ENCODE measurements around the gene NKX3-2. TPM values are rescaled to one million over a fixed set of nuclear protein-coding genes. Genes with fewer than 3 reads are reported as not detected.

NKX3-2 gene
- total and polyA plus RNA-seq, 5 donors from 2014 or later: not detected

DNA sequence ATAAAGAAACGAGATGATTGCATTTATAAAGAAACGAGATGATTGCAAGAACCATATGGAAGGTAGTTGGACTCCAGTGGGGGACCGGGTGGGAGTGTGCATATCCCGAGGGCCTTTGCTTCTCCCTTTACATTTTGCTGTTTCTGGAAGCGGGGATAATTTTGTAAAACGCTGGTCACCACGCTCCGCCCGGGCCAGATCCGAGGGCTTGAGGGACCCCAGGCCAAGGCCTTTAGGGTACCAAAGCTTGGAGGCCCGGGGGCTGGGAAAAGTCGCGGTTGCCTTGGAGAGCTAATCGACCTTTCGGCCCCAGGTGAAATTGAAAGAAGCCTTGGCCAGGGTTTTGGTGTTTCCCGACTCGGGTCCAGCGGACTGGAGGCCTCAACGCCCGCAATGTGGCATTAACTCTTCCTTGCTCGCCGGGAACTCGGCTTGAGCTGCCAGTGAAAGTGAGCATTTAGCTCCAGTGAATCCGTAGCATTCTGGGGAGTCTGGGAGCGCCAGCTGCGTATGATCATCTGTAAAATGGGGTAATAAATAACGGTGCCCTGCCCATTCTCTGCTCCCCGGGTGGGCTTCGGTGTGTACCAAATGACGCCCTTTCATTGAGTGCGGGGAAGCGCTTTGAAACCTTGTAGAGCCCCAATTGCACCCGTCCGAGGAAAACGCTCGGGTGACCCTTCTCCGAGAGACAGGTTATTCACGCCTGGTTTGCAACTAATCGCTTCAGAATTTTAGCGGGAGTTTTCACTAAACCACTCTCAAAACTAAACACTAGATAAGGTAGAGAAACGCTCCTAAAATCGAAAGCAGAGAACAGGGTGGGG is 4.5 kb downstream of the NKX3-2 start:
- Mint-ChIP-seq H3K27ac (no peak overlapping the region), H3K4me3 (peak overlapping the region; percentile 22 to 88 (median 58)), H3K36me3 (peaks cover 6% of the 10 kb centered on the region), H3K9me3 (peaks cover 0 to 21% (median 7%) of the 10 kb centered on the region in 7 donors), H3K27me3 (peaks cover 88% of the 10 kb centered on the region), H3K4me1 (peaks cover 0 to 55% (median 25%) of the 10 kb centered on the region in 4 donors)
- no peak for DNase-seq
- H3K27me3 ChIP-seq (ENCODE audit: control insufficient read depth, insufficient read depth, low read length): peaks cover 39% of the 10 kb centered on the region
- H3K4me3 ChIP-seq (ENCODE audit: low read depth, low read length): no peak overlapping the region
- no peak for ATAC-seq (ENCODE audit: low read depth in 2 of 2)
- H3K27ac ChIP-seq (ENCODE audit: insufficient read depth, low read length, poor library complexity, severe bottlenecking): no peak overlapping the region
- no peaks in the 10 kb centered on the region for H3K36me3 ChIP-seq (ENCODE audit: control insufficient read depth, insufficient read depth, low read length)
- peaks cover 3 to 20% of the 10 kb centered on the region in 2 experiments for H3K9me3 ChIP-seq (ENCODE audit: control insufficient read depth in 2 of 2, low read length in 2 of 2)
- peaks cover 48% of the 10 kb centered on the region for H3K4me1 ChIP-seq (ENCODE audit: control insufficient read depth, insufficient read depth, low read length, poor library complexity, severe bottlenecking)

DNA sequence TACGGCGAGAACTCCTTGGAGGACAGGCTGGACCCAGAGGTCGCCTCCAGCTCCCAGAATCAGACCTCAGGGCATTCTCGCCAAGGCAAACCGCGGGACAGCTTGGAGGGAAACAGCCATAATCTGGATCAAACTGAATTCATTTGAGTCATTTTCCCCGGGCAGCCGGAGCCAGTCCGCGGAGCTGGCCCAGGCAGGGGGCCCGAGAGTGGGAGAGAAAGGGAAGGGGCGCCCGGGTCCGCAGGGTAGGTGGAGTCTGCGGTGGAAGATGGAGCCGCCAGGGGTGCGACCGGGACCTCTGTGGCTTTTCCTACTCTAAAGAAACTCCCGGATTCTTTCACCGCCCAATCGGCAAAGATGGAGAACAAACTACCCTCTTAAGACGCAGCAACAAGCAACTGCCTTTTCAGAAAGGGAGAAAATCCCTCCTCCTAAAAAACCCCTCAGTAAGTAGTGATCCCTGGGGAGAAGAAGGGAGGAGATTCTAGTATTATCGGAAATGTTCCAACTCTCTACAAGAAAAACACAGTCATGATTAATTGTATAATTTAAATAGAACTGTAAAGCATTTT is 5.2 kb downstream of the NKX3-2 start:
- Histone ChIP-seq H3K36me3 (ENCODE audit: control insufficient read depth, insufficient read depth, low read length) (no peaks in the 10 kb centered on the region), H3K9me3 (ENCODE audit: control insufficient read depth in 2 of 2, low read length in 2 of 2) (peaks cover 3 to 20% of the 10 kb centered on the region in 2 experiments), H3K27me3 (ENCODE audit: control insufficient read depth, insufficient read depth, low read length) (peaks cover 44% of the 10 kb centered on the region), H3K4me3 (ENCODE audit: low read depth, low read length) (no peak overlapping the region), H3K27ac (ENCODE audit: insufficient read depth, low read length, poor library complexity, severe bottlenecking) (no peak overlapping the region), H3K4me1 (ENCODE audit: control insufficient read depth, insufficient read depth, low read length, poor library complexity, severe bottlenecking) (peaks cover 41% of the 10 kb centered on the region)
- H3K27ac Mint-ChIP-seq: no peak overlapping the region
- H3K36me3 Mint-ChIP-seq: peaks cover 6% of the 10 kb centered on the region
- H3K4me1 Mint-ChIP-seq: peaks cover 0 to 57% (median 25%) of the 10 kb centered on the region in 4 donors
- ATAC-seq (ENCODE audit: low read depth in 2 of 2) (no peak), DNase-seq (no peak)
- H3K27me3 Mint-ChIP-seq: peaks cover 93% of the 10 kb centered on the region
- H3K4me3 Mint-ChIP-seq: peak overlapping the region; percentile 15 to 88 (median 59)
- peaks cover 0 to 21% (median 7%) of the 10 kb centered on the region in 7 donors for H3K9me3 Mint-ChIP-seq

DNA sequence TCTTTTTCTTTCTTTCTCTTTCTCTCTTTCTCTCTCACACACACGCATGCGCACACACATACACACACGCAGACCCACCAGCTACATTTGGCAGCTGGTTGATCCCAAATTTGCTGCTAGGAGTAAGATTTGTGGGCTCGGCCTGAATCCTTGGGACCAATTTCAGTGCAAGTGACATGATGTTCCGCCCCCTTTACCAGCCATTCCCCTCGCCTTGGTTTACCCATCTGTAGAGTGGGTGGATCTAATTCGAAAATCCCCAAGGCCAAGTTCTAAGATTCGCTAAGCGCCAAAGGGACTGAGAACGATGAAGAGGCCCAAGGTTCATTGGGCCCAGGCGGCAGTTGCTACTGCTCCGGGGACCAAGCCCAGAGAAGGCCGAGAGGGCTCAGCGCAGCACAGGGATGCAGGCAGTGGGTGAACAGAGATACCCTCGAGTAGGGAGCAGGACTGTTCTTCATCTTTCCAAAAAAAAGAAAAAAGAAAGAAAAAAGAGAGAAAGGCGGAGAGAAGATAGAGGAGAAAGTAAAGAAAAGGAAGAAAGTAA is 5.8 kb downstream of the NKX3-2 start:
- Histone ChIP-seq H3K4me1 (ENCODE audit: control insufficient read depth, insufficient read depth, low read length, poor library complexity, severe bottlenecking) (peaks cover 35% of the 10 kb centered on the region), H3K27ac (ENCODE audit: insufficient read depth, low read length, poor library complexity, severe bottlenecking) (no peak overlapping the region), H3K36me3 (ENCODE audit: control insufficient read depth, insufficient read depth, low read length) (no peaks in the 10 kb centered on the region), H3K4me3 (ENCODE audit: low read depth, low read length) (no peak overlapping the region), H3K27me3 (ENCODE audit: control insufficient read depth, insufficient read depth, low read length) (peaks cover 49% of the 10 kb centered on the region), H3K9me3 (ENCODE audit: control insufficient read depth in 2 of 2, low read length in 2 of 2) (peaks cover 3 to 20% of the 10 kb centered on the region in 2 experiments)
- Mint-ChIP-seq H3K4me3 (peak overlapping the region in 2 of 4 donors; percentile 20 to 71), H3K4me1 (peaks cover 0 to 55% (median 26%) of the 10 kb centered on the region in 4 donors), H3K36me3 (peaks cover 6% of the 10 kb centered on the region), H3K9me3 (peaks cover 0 to 21% (median 7%) of the 10 kb centered on the region in 7 donors), H3K27ac (no peak overlapping the region), H3K27me3 (peaks cover 97% of the 10 kb centered on the region)
- no peak for ATAC-seq (ENCODE audit: low read depth in 2 of 2)
- DNase-seq: no peak

DNA sequence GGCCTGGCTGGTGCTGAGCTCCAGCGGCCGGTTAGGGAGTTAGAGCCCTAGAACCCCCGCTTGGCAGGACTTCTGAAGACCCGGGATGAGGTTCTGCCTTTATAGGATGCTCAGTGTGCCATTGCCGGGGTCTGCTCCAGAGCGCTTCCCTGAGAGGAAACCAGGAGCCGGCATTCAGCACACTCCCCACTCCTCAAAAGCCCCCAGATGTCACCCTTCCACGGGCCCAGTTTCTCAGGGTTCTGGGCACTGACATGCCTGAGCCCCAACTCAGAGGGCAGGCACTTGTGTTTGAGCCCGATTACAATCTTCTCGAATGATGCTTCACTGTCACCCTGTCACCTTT is 6.5 kb downstream of the NKX3-2 start:
- Histone ChIP-seq H3K36me3 (ENCODE audit: control insufficient read depth, insufficient read depth, low read length) (no peaks in the 10 kb centered on the region), H3K4me3 (ENCODE audit: low read depth, low read length) (no peak overlapping the region), H3K4me1 (ENCODE audit: control insufficient read depth, insufficient read depth, low read length, poor library complexity, severe bottlenecking) (peaks cover 32% of the 10 kb centered on the region), H3K27me3 (ENCODE audit: control insufficient read depth, insufficient read depth, low read length) (peaks cover 49% of the 10 kb centered on the region), H3K27ac (ENCODE audit: insufficient read depth, low read length, poor library complexity, severe bottlenecking) (no peak overlapping the region), H3K9me3 (ENCODE audit: control insufficient read depth in 2 of 2, low read length in 2 of 2) (peaks cover 3 to 20% of the 10 kb centered on the region in 2 experiments)
- peak overlapping the region in 1 of 4 donors; percentile 65 for H3K4me3 Mint-ChIP-seq
- H3K9me3 Mint-ChIP-seq: peaks cover 0 to 21% (median 7%) of the 10 kb centered on the region in 7 donors
- DNase-seq (no peak), ATAC-seq (ENCODE audit: low read depth in 2 of 2) (no peak)
- peaks cover 97% of the 10 kb centered on the region for H3K27me3 Mint-ChIP-seq
- peaks cover 6% of the 10 kb centered on the region for H3K36me3 Mint-ChIP-seq
- peaks cover 0 to 48% (median 26%) of the 10 kb centered on the region in 4 donors for H3K4me1 Mint-ChIP-seq
- no peak overlapping the region for H3K27ac Mint-ChIP-seq

DNA sequence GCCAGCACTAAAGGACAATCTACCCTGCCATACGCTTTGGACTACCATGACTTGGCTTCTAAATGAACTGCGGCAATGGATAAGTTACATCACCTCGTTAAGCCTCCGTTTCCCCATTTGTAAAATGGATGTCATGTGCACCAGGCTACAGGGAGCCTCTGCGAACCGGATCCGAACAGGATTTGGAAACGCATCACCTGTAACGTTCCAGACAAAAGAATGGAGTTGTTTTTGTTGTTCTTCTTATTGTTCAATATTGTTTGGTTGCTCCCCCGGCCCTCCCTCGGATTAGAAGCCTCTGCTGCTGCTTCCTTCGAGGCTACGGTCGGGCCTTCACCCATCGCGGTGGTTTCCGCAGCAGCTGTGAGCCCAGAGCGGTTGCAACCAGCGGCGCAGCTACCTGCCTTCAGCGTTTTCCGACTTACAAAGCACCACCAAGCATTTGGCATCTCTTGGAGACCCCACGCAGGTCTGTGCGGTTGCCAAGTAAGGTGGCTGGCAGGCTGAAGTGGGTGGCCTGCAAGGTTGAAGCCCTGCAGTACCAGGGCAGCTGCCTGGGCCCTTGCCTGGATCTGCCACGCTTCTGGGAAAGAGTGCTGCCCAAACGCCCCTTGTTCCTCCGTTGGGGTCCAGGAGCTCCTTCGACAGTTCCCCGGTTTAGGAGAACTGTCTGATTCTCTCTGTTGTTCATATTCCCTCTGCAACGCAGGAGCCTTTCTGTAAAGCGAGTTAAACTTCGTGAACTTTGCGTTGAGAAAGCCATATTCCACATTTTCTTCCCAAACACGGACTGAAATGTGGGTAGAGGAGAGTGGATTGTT is 7.1 kb downstream of the NKX3-2 start:
- Mint-ChIP-seq H3K4me3 (peak overlapping the region in 1 of 4 donors; percentile 65), H3K27ac (no peak overlapping the region), H3K27me3 (peaks cover 98% of the 10 kb centered on the region), H3K36me3 (peaks cover 6% of the 10 kb centered on the region), H3K4me1 (peaks cover 0 to 48% (median 23%) of the 10 kb centered on the region in 4 donors), H3K9me3 (peaks cover 0 to 21% (median 7%) of the 10 kb centered on the region in 7 donors)
- H3K27ac ChIP-seq (ENCODE audit: insufficient read depth, low read length, poor library complexity, severe bottlenecking): no peak overlapping the region
- H3K9me3 ChIP-seq (ENCODE audit: control insufficient read depth in 2 of 2, low read length in 2 of 2): peaks cover 3 to 20% of the 10 kb centered on the region in 2 experiments
- no peaks in the 10 kb centered on the region for H3K36me3 ChIP-seq (ENCODE audit: control insufficient read depth, insufficient read depth, low read length)
- DNase-seq (peak in 1 of 3 donors; percentile 54), ATAC-seq (ENCODE audit: low read depth in 2 of 2) (no peak)
- H3K27me3 ChIP-seq (ENCODE audit: control insufficient read depth, insufficient read depth, low read length): peaks cover 54% of the 10 kb centered on the region
- H3K4me3 ChIP-seq (ENCODE audit: low read depth, low read length): no peak overlapping the region
- H3K4me1 ChIP-seq (ENCODE audit: control insufficient read depth, insufficient read depth, low read length, poor library complexity, severe bottlenecking): peaks cover 26% of the 10 kb centered on the region

DNA sequence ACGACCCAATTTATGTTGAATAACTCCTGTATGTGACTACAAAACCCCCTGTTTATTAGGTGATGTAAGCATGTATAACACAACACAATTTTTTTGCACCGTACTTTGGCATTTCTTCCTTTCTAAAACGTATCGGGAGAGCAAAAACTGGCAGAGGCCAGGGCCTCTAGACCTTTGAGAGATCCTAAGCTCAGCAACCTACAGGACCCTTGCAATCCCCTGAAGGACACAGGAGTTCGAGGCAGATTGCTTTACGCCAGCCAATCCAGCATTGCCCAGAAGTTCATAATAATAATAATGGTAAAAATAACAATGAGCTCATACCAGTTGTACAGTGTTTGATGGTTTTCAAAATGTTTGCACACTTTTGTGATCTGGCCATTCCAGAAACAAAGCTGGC is 7.7 kb downstream of the NKX3-2 start:
- Histone ChIP-seq H3K36me3 (ENCODE audit: control insufficient read depth, insufficient read depth, low read length) (no peaks in the 10 kb centered on the region), H3K27me3 (ENCODE audit: control insufficient read depth, insufficient read depth, low read length) (peaks cover 59% of the 10 kb centered on the region), H3K9me3 (ENCODE audit: control insufficient read depth in 2 of 2, low read length in 2 of 2) (peaks cover 3 to 20% of the 10 kb centered on the region in 2 experiments), H3K4me3 (ENCODE audit: low read depth, low read length) (no peak overlapping the region), H3K4me1 (ENCODE audit: control insufficient read depth, insufficient read depth, low read length, poor library complexity, severe bottlenecking) (peaks cover 21% of the 10 kb centered on the region), H3K27ac (ENCODE audit: insufficient read depth, low read length, poor library complexity, severe bottlenecking) (no peak overlapping the region)
- no peak overlapping the region for H3K27ac Mint-ChIP-seq
- no peak overlapping the region for H3K4me3 Mint-ChIP-seq
- no peak for DNase-seq
- H3K4me1 Mint-ChIP-seq: peaks cover 0 to 48% (median 22%) of the 10 kb centered on the region in 4 donors
- H3K36me3 Mint-ChIP-seq: peaks cover 6% of the 10 kb centered on the region
- peaks cover 98% of the 10 kb centered on the region for H3K27me3 Mint-ChIP-seq
- no peak for ATAC-seq (ENCODE audit: low read depth in 2 of 2)
- peaks cover 0 to 21% (median 7%) of the 10 kb centered on the region in 7 donors for H3K9me3 Mint-ChIP-seq

DNA sequence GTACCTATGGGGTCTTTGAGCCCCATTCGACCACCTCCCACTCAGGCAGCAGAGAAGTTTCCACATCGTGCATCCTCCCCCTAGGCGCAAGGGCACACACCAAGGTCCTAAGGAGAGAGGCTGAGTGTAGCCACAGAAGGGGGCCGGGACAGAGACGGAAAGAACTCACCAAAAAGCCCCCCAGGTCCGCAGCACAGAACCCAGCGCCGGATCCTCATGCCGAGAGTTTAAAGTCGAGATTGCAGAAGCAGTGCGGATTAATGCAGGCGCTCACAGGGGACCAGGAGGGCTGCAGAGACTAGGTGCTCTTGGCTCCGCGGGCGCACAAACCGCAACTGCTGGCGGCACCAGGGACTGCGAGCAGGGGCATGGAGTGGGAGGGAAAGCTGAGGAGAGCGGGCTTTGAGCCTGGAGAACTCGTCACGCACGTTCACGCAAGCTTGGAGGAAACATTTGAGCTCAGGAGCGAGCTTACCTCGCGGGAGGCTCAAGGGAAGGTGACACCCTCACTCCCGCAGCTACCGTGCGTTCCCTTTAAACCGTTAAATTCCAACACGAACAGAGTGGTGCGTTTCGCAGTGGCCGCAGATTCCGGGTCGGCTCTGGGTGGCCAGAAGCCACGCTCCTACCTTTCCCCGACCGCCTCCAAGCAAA is 8.5 kb downstream of the NKX3-2 start:
- Mint-ChIP-seq H3K4me3 (peak overlapping the region in 1 of 4 donors; percentile 16), H3K27me3 (peaks cover 98% of the 10 kb centered on the region), H3K9me3 (peaks cover 0 to 19% (median 7%) of the 10 kb centered on the region in 7 donors), H3K36me3 (peaks cover 6% of the 10 kb centered on the region), H3K27ac (peak overlapping the region in 1 of 3 donors; percentile 32), H3K4me1 (peaks cover 0 to 45% (median 23%) of the 10 kb centered on the region in 4 donors)
- ATAC-seq (ENCODE audit: low read depth in 2 of 2) (no peak), DNase-seq (no peak)
- H3K27ac ChIP-seq (ENCODE audit: insufficient read depth, low read length, poor library complexity, severe bottlenecking): no peak overlapping the region
- peaks cover 65% of the 10 kb centered on the region for H3K27me3 ChIP-seq (ENCODE audit: control insufficient read depth, insufficient read depth, low read length)
- no peaks in the 10 kb centered on the region for H3K36me3 ChIP-seq (ENCODE audit: control insufficient read depth, insufficient read depth, low read length)
- peaks cover 18% of the 10 kb centered on the region for H3K4me1 ChIP-seq (ENCODE audit: control insufficient read depth, insufficient read depth, low read length, poor library complexity, severe bottlenecking)
- no peak overlapping the region for H3K4me3 ChIP-seq (ENCODE audit: low read depth, low read length)
- H3K9me3 ChIP-seq (ENCODE audit: control insufficient read depth in 2 of 2, low read length in 2 of 2): peaks cover 3 to 20% of the 10 kb centered on the region in 2 experiments
